AG09309 (cell line): Measurements from ENCODE around the gene DGKG.

Experiments used
- DNase-seq: peaks from one replicate; pipeline ENCODE4 v3.0.0-alpha.2; 2010; ENCODE audit warnings: low read depth
- H3K4me3 ChIP-seq: 2 replicates; pipeline ENCODE4 v1.5.1; 2011; ENCODE audit warnings: mild to moderate bottlenecking, low read depth, low read length, moderate library complexity; ENCODE audit not compliant: control insufficient read depth
- CTCF ChIP-seq: IDR thresholded peaks from 2 replicates; pipeline ENCODE4 v1.5.1; 2011; ENCODE audit warnings: mild to moderate bottlenecking, low read depth, low read length, inconsistent platforms; ENCODE audit not compliant: insufficient read depth, control insufficient read depth; ENCODE audit errors: missing control alignments

Gene DGKG

GRCh38 chr3:186303965-186304364 is 58.1 kb downstream of the DGKG start:
- no peak for DNase-seq
- H3K4me3 ChIP-seq, result no peak overlapping the region
- TF ChIP-seq CTCF, result no peak

GRCh38 chr3:186299327-186299726 is 62.7 kb downstream of the DGKG start:
- no peak overlapping the region for H3K4me3 ChIP-seq
- TF ChIP-seq CTCF, result no peak
- DNase-seq, result no peak

- no peak for TF ChIP-seq CTCF
- no peak for DNase-seq
These were observed 63.2 kb downstream of the DGKG start for GRCh38 chr3:186298876-186299275.

GRCh38 chr3:186290796-186291195 is 71.2 kb downstream of the DGKG start:
- no peak for DNase-seq
- TF ChIP-seq CTCF, result no peak
- H3K4me3 ChIP-seq, result no peak overlapping the region

More at GRCh38 chr3:186298876-186299275, 63.2 kb downstream of the DGKG start:
- H3K4me3 ChIP-seq, result no peak overlapping the region

GRCh38 chr3:186287711-186288110 is 74.3 kb downstream of the DGKG start:
- peak; percentile 67 for DNase-seq
- no peak overlapping the region for H3K4me3 ChIP-seq
- TF ChIP-seq CTCF, result no peak

- no peak overlapping the region for H3K4me3 ChIP-seq
- no peak for DNase-seq
- no peak for TF ChIP-seq CTCF
These were observed 75.9 kb downstream of the DGKG start for GRCh38 chr3:186286114-186286513.

- TF ChIP-seq CTCF, result no peak
- no peak overlapping the region for H3K4me3 ChIP-seq
- no peak for DNase-seq
These were observed 77.4 kb downstream of the DGKG start for GRCh38 chr3:186284661-186285060.
